Limb (tissue), 2 donors: Measurements from ENCODE around the gene FREM2.

Experiments used
- DNase-seq, 2 donors: peaks; one replicate each; pipeline ENCODE4 v3.0.0-alpha.2; 2016; ENCODE audit errors: extremely low spot score in 2 of 2

FREM2 gene

DNA sequence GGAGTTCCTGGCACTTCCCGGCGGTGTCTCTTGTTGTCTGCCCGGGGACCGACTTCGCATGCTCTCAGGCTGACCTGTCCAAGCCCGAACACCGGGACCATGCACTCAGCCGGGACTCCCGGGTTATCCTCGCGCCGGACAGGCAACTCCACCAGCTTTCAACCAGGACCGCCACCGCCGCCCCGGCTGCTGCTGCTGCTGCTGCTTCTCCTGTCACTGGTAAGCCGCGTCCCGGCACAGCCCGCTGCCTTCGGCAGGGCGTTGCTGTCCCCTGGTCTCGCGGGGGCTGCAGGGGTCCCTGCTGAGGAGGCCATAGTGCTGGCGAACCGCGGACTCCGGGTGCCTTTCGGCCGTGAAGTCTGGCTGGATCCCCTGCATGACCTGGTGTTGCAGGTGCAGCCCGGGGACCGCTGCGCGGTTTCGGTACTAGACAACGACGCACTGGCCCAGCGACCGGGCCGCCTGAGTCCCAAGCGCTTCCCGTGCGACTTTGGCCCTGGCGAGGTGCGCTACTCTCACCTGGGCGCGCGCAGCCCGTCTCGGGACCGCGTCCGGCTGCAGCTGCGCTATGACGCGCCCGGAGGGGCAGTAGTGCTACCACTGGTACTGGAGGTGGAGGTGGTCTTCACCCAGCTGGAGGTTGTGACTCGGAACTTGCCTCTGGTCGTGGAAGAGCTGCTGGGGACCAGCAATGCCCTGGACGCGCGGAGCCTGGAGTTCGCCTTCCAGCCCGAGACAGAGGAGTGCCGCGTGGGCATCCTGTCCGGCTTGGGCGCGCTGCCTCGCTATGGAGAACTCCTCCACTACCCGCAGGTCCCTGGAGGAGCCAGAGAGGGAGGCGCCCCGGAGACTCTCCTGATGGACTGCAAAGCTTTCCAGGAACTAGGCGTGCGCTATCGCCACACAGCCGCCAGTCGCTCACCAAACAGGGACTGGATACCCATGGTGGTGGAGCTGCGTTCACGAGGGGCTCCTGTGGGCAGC, 661 bp downstream of the FREM2 start:
- peak in 1 of 2 donors; percentile 69 for DNase-seq

DNA sequence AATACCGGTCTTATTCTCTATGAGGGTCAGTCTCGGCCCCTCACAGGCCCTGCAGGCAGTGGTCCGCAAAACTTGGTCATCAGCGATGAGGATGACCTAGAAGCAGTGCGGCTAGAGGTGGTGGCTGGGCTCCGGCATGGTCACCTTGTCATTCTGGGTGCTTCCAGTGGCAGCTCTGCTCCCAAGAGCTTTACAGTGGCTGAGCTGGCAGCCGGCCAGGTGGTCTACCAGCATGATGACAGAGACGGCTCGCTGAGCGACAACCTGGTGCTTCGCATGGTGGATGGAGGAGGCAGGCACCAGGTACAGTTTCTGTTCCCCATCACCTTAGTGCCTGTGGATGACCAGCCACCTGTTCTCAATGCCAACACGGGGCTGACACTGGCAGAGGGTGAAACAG, 1.8 kb downstream of the FREM2 start:
- peak in 1 of 2 donors; percentile 31 for DNase-seq

GRCh38 chr13:38690231-38690630, 3.4 kb downstream of the FREM2 start:
- DNase-seq: no peak

DNA sequence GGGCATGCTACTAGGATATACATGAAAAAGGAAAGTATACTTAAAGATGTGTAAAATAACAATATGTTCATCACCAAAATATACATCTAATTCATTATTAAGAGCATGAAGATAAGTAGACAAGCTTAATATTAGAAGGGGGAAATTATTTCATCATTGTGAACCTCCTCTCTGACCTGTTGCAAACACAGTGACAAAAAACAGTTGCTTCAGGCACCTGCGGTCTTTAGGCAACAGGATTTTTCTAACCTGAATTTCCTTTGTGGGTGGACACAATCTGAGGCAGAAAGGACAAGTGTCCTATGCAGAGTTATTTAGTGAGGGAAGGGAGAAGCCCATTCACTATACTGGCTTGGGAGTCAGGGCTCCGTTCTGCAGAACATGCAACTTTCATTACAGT, 6.3 kb downstream of the FREM2 start:
- no peak for DNase-seq

DNA sequence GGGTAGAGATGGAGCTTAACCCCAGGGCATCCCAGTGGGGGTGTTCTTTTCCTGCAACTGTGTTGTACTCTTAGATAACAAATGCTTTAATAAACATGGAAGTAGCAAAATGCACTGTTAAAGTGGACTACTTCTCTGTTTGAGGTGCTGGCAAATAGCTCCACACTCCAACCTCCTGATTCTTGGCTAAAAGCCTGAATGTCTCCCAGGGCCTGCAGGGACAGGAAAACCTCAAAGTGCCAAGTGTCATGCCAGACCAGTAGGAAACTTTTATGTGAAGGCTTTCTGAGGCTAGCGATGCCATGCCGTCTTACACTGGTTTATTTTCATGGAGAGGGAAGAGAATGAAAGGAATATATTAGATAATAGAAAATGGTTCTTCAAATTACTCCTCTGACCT, 6.8 kb downstream of the FREM2 start:
- no peak for DNase-seq

DNA sequence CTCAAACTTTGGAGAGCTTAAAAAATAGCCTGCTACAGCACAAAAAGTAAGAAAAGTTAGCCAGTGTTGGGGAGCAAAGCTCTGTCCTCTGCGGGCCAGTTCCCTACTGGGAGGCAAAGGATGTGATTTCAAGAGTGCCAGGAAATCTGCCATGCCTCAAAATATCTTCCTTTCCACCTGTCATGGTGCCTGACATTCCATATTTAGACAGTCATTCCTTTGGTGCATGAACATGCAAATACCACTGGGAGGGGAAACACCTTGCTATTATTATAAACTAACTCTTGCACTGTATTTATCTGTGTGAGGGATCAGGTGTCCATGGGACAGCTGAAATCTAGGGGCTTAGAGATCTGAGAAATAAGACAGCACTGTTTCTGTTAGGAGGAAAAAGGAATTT, 10.3 kb downstream of the FREM2 start:
- DNase-seq: no peak

DNA sequence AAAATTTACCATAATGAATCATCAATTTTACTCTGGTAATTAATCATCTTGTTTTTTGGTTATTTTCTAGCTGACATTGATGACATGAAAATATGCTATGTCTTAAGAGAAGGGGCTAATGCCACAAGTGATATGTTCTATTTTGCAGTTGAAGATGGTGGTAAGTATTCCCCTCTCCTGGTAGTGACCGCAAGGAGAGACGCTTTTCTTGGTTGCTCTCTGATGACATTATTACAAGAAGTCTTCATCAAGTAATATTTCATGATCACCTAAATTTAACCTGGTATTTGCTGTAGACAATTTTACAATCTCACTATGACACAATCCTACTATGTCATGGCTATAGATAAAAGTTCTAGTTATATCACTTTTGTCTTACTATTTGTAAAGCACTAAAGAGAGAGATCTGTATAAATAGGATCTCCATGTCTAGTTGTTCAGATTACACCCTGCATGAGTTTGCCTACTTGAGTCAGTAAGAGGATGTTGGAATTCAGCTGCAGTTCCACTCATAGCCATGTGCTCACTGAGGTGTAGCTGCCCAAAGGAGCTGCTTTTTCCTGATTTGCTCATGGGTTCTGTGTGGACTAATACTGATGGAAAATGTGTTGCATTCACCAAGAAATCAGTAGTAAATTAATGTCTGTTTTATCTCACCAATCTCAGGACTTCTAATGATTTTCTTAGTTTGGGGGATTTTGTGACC, 10.9 kb downstream of the FREM2 start:
- no peak for DNase-seq

DNA sequence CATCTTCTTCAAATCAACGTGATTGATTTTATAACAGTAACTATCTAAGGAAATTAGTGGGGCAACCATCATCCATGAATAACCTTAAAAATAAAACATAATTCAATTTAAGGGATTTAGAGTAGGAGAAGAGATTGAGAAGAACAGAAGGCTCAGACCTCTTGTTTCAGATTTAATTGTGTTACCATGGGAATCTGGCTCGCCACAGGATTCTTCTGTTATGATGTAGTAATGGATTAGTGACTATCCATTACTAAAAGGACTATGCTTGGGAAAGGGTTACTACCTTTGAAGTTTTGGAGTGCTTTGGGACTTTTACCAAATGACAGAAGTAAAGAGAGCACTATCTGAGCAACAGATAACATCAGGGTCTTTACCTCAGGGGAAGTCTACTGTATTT, 13.2 kb downstream of the FREM2 start:
- no peak for DNase-seq

DNA sequence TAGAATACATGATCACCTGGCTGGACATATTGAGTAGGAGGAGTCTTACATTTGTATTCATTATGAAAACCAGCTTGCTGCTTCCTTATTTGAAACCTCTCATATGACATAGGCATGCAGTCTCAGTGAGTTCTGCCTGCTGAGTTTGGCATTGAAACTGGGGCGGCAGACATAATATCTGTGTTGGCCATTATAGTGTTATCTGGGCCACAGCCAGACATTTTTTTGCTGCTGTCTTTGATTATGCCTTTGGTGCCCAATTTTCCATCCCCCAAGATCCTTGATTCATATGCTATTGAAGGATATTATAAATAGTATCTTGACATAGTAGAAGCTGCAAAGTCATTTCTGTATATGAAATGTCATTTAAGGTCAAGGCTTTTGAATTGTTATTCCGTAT, 15.8 kb downstream of the FREM2 start:
- no peak for DNase-seq

GRCh38 chr13:38703255-38703654, 16.4 kb downstream of the FREM2 start:
- DNase-seq: no peak

DNA sequence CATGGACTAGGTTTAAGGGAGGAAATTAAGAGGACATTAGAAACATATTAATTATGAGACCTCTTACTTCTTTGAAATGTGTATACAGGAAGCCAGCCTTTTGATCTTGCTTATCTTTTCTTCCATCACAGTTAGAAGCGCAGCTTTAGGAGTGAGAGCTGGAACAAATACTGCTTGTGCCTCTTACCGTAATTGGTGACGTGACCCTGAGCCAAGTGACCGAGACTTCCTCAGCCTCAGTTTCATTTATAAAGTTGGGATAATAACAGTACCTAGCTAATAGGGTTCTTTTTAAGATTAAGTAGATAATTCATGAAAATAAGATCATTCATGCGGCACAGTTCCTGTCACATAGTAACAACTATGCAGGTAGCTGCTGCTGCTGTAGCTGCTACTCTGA, 18.5 kb downstream of the FREM2 start:
- DNase-seq: no peak

DNA sequence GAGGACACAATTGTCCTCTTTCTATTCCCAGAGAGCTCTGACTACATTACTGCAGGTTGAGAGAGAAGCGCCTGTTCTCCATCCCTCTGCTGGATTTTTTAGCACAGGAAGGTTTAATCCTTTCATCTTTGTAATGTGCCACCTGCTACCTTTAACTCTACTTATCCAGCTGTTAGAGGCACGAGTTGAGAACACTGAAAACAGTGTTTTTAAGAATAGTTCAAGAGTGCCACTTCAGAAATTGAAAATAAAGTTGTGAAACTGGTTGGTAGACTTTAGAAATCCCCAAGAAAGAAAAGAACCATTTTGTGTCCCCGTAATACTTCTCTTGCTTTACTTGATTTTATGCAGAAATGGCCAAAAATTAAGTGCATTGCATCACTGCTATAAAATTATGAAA, 20.6 kb downstream of the FREM2 start:
- no peak for DNase-seq

DNA sequence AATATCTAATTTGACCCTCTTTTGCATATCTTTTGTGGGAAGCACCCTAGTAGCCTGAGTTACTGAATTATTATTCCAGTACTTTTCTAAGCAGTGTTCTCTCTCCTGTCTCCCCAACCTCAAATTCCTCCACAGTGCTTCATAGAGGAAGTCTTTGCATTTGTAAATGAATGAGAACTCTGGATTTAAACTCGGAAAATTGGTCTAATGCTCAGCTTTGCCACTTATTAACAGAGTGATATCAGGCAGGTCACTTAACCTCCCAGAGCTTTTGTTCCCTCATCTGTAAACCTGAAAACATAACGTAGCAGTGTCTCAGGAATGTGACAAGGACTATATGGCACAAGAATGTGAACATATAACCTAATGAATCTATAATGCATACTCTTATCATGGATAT, 26.2 kb downstream of the FREM2 start:
- no peak for DNase-seq

GRCh38 chr13:38718374-38718773, 31.5 kb downstream of the FREM2 start:
- DNase-seq: no peak

DNA sequence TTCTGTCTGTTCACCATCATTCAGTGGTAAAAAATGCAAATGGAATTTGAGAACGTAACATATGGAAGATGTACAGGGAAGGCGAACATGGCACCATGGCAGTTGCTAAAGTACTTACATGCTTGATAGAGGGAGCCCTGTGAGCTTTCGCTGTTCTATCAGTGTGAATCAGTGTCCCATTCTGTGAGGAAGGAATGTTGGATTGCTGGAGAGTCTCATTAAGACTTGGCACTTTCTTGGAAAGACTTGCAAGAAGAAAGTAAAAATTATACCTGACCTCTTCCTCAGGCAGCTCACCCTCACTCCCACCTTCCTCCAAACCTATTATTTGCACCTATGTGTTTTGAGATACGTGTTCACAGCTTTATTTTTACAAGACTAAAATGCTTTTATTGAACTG, 43.5 kb downstream of the FREM2 start:
- DNase-seq: no peak

DNA sequence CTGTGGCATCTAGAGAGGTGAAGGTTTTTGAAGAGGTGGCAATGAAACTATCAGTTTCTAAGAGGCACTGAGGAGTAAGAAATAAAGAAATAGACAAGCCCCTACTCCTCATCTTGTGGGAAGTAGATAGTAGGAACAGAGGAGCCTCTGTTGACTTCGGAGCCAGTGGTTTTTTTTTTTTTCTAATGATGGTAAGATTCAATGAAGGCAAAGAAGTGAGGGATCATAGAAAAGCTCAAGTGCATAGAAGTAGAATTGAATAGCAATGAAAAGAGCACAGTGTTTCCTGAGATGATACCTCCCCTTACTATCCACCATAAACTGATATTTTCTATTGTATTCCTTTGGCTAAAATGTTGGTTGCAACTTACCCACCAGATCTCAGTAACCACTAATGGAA, 46.3 kb downstream of the FREM2 start:
- DNase-seq: no peak

- DNase-seq: no peak
These were observed 49.0 kb downstream of the FREM2 start for GRCh38 chr13:38735665-38736440.

GRCh38 chr13:38743466-38743865, 56.6 kb downstream of the FREM2 start:
- DNase-seq: no peak

DNA sequence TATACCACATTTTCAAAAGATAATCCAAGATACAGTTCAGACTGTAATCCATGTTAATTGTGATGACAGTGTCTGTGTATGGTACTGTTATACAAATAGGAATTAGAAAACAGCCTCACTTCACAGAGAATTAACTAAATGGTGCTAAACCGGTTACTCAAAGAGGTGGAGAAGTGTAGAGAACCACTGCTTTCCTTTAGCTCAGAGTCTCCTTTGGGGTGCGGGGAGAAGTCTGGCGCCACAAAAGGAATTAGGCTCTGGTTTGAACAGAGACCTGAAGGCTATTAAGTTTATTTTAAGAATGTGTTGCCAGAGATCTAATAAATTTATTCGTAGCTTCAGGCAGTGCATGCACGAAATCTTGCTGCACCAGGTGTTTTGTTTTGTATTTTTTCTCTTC, 65.8 kb downstream of the FREM2 start:
- DNase-seq: no peak

DNA sequence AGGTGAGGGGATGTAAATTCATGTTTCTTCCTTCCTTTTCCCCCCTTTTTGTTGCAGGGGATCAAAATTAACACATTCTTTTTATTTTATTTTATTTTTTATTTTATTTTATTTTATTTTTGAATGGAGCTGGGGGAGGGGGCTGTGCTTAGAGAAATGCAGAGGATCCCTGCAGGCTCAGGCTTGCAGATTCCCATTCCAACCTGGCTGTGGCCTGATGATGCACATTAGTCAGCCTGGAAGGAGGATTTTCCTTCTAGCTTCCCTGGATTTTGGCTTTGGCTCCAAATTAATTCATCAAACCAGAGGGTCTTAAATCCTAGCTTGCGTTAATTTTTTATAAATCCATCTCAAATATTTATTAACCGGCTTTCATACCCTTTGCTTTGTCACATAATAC, 67.0 kb downstream of the FREM2 start:
- no peak for DNase-seq

DNA sequence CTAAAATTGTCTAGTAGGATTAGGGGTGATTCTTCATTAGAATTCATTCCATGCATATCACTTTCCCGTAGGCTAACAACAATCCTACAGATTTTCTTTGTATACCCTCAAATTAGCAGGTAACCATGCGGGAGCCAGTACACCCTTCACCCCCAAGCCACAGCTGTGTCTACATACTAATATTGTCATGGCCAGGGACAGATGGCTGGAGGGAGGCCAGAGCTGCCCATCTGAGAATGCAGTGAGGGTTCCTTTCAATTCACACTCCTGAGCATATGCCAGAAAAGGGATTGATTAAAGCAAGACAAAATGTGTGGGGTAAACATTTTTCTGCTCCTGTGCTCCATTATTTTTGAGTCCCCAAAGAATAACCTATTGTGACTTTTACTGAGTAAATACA, 68.9 kb downstream of the FREM2 start:
- peak in 1 of 2 donors; percentile 39 for DNase-seq

- no peak for DNase-seq
These were observed 71.4 kb downstream of the FREM2 start for GRCh38 chr13:38758277-38758676.
